WTC11 (cell line): Measurements from ENCODE around the gene LCLAT1. TPM values are rescaled to one million over a fixed set of nuclear protein-coding genes. Genes with fewer than 3 reads are reported as not detected.
"Not testable (repeated sequence)": the region's sequence is repeated elsewhere in the genome, so short reads cannot be mapped to it uniquely, and the experiment has no call there.

Experiments used
- ATAC-seq: fragments of 200-7000 bp; cut with Tn5 transposase; 2 replicates; pipeline ENCODE4 v1.10.0; 2021; ENCODE audit warnings: mild to moderate bottlenecking, moderate library complexity
- CTCF ChIA-PET: fragments of 300-600 bp; sonication (Branson Sonifier 250); formaldehyde crosslinking; loops from one replicate; lab custom pipeline; 2021; ENCODE audit warnings: antibody characterized with exemption; lab: Charles Lee
- POLR2A ChIA-PET: fragments of 350-600 bp; sonication (Branson Sonifier 250); formaldehyde crosslinking; loops from one replicate; lab custom pipeline; 2021; ENCODE audit warnings: antibody characterized with exemption; lab: Charles Lee
- DNase-seq: peaks from one replicate; pipeline ENCODE4 v3.0.0; 2021; ENCODE audit warnings: low spot score
- H3K27ac Mint-ChIP-seq: 2 replicates; pipeline ENCODE4 v1.8.0; 2021; ENCODE audit warnings: mixed read lengths
- H3K27me3 Mint-ChIP-seq: 2 replicates; pipeline ENCODE4 v1.8.0; 2021; ENCODE audit warnings: low read depth, mild to moderate bottlenecking, moderate library complexity, mixed read lengths
- H3K36me3 Mint-ChIP-seq: 2 replicates; pipeline ENCODE4 v1.8.0; 2021; ENCODE audit warnings: mixed read lengths
- H3K4me1 Mint-ChIP-seq: 2 replicates; pipeline ENCODE4 v1.8.0; 2022; ENCODE audit warnings: mixed read lengths
- H3K4me3 Mint-ChIP-seq: 2 replicates; pipeline ENCODE4 v1.8.0; 2021; ENCODE audit warnings: mild to moderate bottlenecking, moderate library complexity, mixed read lengths
- H3K9me3 Mint-ChIP-seq: 2 replicates; pipeline ENCODE4 v1.8.0; 2021; ENCODE audit warnings: mixed read lengths
- GRHL2 ChIP-seq: fragments of 250-450 bp; sonication (Bioruptor Pico); IDR thresholded peaks from 2 replicates; pipeline ENCODE4 v1.8.0; 2022; ENCODE audit warnings: mild to moderate bottlenecking, moderate library complexity; ENCODE audit not compliant: insufficient replicate concordance, severe bottlenecking
- HMGA2 ChIP-seq: fragments of 250-450 bp; sonication (Bioruptor Pico); IDR thresholded peaks from 2 replicates; pipeline ENCODE4 v1.4.0; 2021; ENCODE audit warnings: mild to moderate bottlenecking, moderate library complexity
- SMAD3 ChIP-seq: sonication (generic); formaldehyde crosslinking; IDR thresholded peaks from 2 replicates; pipeline ENCODE4 v1.8.0; 2022; ENCODE audit warnings: missing genetic modification reagents, mild to moderate bottlenecking, borderline replicate concordance
- SMAD4 ChIP-seq: sonication (generic); formaldehyde crosslinking; IDR thresholded peaks from 2 replicates; pipeline ENCODE4 v1.8.0; 2022; ENCODE audit warnings: mild to moderate bottlenecking, missing genetic modification reagents
- ZNF219 ChIP-seq: sonication (generic); formaldehyde crosslinking; IDR thresholded peaks from 2 replicates; pipeline ENCODE4 v1.8.0; 2023; ENCODE audit warnings: missing genetic modification reagents, mild to moderate bottlenecking, borderline replicate concordance
- ZNF232 ChIP-seq: sonication (generic); formaldehyde crosslinking; IDR thresholded peaks from 2 replicates; pipeline ENCODE4 v1.8.0; 2022; ENCODE audit warnings: mild to moderate bottlenecking, missing genetic modification reagents
- ZNF396 ChIP-seq: fragments of 250-450 bp; sonication (Bioruptor Pico); IDR thresholded peaks from 2 replicates; pipeline ENCODE4 v1.8.0; 2021; ENCODE audit warnings: mild to moderate bottlenecking, moderate library complexity, borderline replicate concordance
- ZNF671 ChIP-seq: fragments of 250-450 bp; sonication (Bioruptor Pico); IDR thresholded peaks from 2 replicates; pipeline ENCODE4 v1.8.0; 2021; ENCODE audit warnings: mild to moderate bottlenecking
- total RNA-seq: library from RNA; stranded (reverse); gene quantifications from 3 replicates; pipeline ENCODE4 v1.2.3, GENCODE V29; 2021
- TF ChIP-seq, protein P1 (sequence below): sonication (generic); formaldehyde crosslinking; IDR thresholded peaks from 2 replicates; pipeline ENCODE4 v1.8.1; 2023; ENCODE audit warnings: mild to moderate bottlenecking, missing genetic modification reagents, moderate library complexity
- TF ChIP-seq, protein P2 (sequence below): fragments of 250-450 bp; sonication (Bioruptor Pico); IDR thresholded peaks from 2 replicates; pipeline ENCODE4 v1.9.0; 2021; ENCODE audit warnings: mild to moderate bottlenecking
- TF ChIP-seq, protein P3 (sequence below): sonication (generic); formaldehyde crosslinking; IDR thresholded peaks from 2 replicates; pipeline ENCODE4 v1.8.0; 2022; ENCODE audit warnings: mild to moderate bottlenecking, missing genetic modification reagents
- TF ChIP-seq, protein P4 (sequence below): sonication (generic); formaldehyde crosslinking; IDR thresholded peaks from 2 replicates; pipeline ENCODE4 v1.8.0; 2022; ENCODE audit warnings: mild to moderate bottlenecking, missing genetic modification reagents
- TF ChIP-seq, protein P5 (sequence below): fragments of 250-450 bp; sonication (Bioruptor Pico); conservative IDR thresholded peaks from 2 replicates; pipeline ENCODE4 v1.9.0; 2021; ENCODE audit warnings: mild to moderate bottlenecking
- TF ChIP-seq, protein P6 (sequence below): sonication (generic); formaldehyde crosslinking; IDR thresholded peaks from 2 replicates; pipeline ENCODE4 v1.8.0; 2023; ENCODE audit warnings: missing genetic modification reagents, mild to moderate bottlenecking, borderline replicate concordance
- TF ChIP-seq, protein P7 (sequence below): sonication (generic); formaldehyde crosslinking; IDR thresholded peaks from 2 replicates; pipeline ENCODE4 v1.8.0; 2023; ENCODE audit warnings: missing genetic modification reagents
- TF ChIP-seq, protein P8 (sequence below): sonication (generic); formaldehyde crosslinking; IDR thresholded peaks from 2 replicates; pipeline ENCODE4 v1.8.1; 2022; ENCODE audit warnings: low read depth, mild to moderate bottlenecking, moderate library complexity, missing genetic modification reagents, borderline replicate concordance

LCLAT1 gene
- total RNA-seq, 1 experiment from 2014 or later, result 22.3 TPM

DNA sequence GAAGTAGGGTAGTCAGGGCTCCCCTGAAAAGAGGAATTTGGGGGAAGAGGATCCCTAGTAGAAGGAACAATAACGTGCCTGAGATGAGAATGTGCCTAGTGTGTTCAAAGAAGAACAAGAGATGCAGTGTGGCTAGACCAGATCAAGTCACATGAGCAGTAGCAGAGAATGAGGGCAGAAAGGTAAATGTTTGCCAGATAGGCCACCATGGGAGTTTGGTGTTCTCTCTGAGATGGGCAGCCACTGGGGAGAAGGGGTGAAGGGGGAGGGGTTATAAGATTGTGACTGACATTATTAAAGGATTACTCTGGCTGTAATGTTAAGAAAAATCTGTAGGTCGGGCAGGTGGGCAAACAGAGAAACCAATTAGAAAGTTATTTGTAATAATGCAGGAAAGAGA lies 166.0 kb downstream of the LCLAT1 start:
- peak overlapping the region; percentile 91 for H3K27ac Mint-ChIP-seq
- no peaks in the 10 kb centered on the region for H3K9me3 Mint-ChIP-seq
- ChIA-PET POLR2A (no interaction called here), CTCF (no interaction called here)
- TF ChIP-seq SMAD3, result no peak
- TF ChIP-seq, protein P1, sequence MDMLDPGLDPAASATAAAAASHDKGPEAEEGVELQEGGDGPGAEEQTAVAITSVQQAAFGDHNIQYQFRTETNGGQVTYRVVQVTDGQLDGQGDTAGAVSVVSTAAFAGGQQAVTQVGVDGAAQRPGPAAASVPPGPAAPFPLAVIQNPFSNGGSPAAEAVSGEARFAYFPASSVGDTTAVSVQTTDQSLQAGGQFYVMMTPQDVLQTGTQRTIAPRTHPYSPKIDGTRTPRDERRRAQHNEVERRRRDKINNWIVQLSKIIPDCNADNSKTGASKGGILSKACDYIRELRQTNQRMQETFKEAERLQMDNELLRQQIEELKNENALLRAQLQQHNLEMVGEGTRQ (CRISPR knock-in tag), result peak; percentile 45; the same call in 1 of the 2 replicates
- peaks cover 41% of the 10 kb centered on the region for H3K4me1 Mint-ChIP-seq
- H3K36me3 Mint-ChIP-seq, result no peaks in the 10 kb centered on the region
- ATAC-seq (peak; percentile 50), DNase-seq (no peak)
- no peaks in the 10 kb centered on the region; the same call in 1 of the 2 replicates for H3K27me3 Mint-ChIP-seq
- peak overlapping the region; percentile 3; the same call in 1 of the 2 replicates for H3K4me3 Mint-ChIP-seq

DNA sequence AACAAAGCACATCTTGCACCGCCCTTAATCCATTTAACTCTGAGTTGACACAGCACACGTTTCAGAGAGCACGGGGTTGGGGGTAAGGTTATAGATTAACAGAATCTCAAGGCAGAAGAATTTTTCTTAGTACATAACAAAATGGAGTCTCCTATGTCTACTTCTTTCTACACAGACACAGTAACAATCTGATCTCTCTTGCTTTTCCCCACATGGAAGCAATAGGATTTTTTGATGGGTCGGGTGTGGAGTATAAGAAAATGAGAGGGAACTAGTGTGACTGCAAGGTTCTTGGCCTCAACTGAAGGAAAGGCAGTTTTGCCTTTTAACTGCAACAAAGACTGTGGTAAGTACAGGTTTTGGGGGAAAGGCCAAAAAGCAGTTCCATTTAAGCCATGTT lies 167.2 kb downstream of the LCLAT1 start:
- DNase-seq, H3K36me3 Mint-ChIP-seq, H3K9me3 Mint-ChIP-seq, POLR2A ChIA-PET, H3K27me3 Mint-ChIP-seq, ATAC-seq, H3K4me3 Mint-ChIP-seq: not testable (repeated sequence)
- H3K4me1 Mint-ChIP-seq, result peaks cover 41% of the 10 kb centered on the region
- CTCF ChIA-PET, result interaction anchor here (1.5 kb wide), 1 partner anchor 210 kb away, joined by 3 read pairs; no protein-coding TSS in a partner anchor
- H3K27ac Mint-ChIP-seq, result peak overlapping the region; percentile 67

DNA sequence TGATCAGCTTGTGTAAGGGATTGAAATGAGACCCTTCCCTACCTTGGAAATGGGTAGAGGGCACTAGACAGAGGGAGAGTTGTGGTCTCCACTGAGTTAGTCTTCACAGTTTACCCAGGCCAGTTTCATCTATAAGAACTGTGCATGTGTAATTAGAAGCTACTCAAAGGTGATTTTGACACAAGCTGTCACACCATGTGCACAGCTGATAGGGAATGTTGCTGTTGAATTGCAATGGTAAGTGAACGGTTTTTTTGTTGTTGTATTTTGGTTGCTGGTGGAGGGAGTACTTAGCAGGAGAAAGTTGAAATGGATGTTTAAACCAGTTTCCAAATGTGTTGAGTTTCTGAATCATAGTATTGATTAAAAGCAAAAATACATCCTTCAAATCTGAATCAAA lies 168.9 kb downstream of the LCLAT1 start:
- H3K4me3 Mint-ChIP-seq, result no peak overlapping the region
- no peak overlapping the region; the same call in 1 of the 2 replicates for H3K27ac Mint-ChIP-seq
- POLR2A ChIA-PET, result no interaction called here
- H3K4me1 Mint-ChIP-seq, result peaks cover 39% of the 10 kb centered on the region
- TF ChIP-seq ZNF396 (CRISPR knock-in tag) (no peak), HMGA2 (CRISPR knock-in tag) (no peak), ZNF219 (CRISPR knock-in tag) (no peak), GRHL2 (CRISPR knock-in tag) (no peak), ZNF671 (CRISPR knock-in tag) (no peak), SMAD4 (no peak), SMAD3 (no peak), ZNF232 (CRISPR knock-in tag) (no peak)
- TF ChIP-seq, protein P2, sequence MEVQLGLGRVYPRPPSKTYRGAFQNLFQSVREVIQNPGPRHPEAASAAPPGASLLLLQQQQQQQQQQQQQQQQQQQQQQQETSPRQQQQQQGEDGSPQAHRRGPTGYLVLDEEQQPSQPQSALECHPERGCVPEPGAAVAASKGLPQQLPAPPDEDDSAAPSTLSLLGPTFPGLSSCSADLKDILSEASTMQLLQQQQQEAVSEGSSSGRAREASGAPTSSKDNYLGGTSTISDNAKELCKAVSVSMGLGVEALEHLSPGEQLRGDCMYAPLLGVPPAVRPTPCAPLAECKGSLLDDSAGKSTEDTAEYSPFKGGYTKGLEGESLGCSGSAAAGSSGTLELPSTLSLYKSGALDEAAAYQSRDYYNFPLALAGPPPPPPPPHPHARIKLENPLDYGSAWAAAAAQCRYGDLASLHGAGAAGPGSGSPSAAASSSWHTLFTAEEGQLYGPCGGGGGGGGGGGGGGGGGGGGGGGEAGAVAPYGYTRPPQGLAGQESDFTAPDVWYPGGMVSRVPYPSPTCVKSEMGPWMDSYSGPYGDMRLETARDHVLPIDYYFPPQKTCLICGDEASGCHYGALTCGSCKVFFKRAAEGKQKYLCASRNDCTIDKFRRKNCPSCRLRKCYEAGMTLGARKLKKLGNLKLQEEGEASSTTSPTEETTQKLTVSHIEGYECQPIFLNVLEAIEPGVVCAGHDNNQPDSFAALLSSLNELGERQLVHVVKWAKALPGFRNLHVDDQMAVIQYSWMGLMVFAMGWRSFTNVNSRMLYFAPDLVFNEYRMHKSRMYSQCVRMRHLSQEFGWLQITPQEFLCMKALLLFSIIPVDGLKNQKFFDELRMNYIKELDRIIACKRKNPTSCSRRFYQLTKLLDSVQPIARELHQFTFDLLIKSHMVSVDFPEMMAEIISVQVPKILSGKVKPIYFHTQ (CRISPR knock-in tag), result no peak
- TF ChIP-seq, protein P3, sequence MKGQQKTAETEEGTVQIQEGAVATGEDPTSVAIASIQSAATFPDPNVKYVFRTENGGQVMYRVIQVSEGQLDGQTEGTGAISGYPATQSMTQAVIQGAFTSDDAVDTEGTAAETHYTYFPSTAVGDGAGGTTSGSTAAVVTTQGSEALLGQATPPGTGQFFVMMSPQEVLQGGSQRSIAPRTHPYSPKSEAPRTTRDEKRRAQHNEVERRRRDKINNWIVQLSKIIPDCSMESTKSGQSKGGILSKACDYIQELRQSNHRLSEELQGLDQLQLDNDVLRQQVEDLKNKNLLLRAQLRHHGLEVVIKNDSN (CRISPR knock-in tag), result no peak
- TF ChIP-seq, protein P4, sequence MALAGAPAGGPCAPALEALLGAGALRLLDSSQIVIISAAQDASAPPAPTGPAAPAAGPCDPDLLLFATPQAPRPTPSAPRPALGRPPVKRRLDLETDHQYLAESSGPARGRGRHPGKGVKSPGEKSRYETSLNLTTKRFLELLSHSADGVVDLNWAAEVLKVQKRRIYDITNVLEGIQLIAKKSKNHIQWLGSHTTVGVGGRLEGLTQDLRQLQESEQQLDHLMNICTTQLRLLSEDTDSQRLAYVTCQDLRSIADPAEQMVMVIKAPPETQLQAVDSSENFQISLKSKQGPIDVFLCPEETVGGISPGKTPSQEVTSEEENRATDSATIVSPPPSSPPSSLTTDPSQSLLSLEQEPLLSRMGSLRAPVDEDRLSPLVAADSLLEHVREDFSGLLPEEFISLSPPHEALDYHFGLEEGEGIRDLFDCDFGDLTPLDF (CRISPR knock-in tag), result no peak
- TF ChIP-seq, protein P5, sequence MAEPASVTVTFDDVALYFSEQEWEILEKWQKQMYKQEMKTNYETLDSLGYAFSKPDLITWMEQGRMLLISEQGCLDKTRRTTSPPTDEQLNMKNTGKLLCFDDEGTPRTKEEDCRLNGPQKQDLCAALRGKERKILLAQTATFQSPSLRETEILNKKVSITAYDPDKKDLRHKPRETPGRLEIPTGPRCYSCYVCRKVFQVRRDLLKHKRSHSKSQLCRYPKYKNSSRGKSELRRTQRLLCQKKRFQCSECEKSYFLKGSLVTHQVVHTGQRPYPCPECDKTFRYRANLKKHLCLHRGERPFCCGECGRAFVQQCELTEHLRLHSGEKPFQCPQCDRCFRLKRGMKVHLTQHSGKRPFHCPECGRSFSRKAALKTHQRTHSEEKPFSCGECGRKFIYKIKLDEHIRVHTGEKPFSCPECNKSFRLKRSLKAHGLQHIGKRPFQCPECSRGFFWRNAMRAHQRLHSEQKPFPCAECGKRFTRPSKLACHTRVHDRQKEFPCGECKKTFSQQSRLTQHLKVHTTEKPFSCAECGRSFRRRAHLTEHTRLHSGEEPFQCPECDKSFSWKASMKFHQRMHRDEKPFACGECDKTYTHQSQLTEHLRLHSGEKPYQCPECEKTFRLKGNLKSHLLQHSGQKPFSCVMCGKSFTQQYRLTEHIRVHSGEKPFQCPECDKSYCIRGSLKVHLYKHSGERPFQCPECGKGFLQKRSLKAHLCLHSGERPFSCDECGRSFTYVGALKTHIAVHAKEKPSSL (CRISPR knock-in tag), result no peak
- TF ChIP-seq, protein P6, sequence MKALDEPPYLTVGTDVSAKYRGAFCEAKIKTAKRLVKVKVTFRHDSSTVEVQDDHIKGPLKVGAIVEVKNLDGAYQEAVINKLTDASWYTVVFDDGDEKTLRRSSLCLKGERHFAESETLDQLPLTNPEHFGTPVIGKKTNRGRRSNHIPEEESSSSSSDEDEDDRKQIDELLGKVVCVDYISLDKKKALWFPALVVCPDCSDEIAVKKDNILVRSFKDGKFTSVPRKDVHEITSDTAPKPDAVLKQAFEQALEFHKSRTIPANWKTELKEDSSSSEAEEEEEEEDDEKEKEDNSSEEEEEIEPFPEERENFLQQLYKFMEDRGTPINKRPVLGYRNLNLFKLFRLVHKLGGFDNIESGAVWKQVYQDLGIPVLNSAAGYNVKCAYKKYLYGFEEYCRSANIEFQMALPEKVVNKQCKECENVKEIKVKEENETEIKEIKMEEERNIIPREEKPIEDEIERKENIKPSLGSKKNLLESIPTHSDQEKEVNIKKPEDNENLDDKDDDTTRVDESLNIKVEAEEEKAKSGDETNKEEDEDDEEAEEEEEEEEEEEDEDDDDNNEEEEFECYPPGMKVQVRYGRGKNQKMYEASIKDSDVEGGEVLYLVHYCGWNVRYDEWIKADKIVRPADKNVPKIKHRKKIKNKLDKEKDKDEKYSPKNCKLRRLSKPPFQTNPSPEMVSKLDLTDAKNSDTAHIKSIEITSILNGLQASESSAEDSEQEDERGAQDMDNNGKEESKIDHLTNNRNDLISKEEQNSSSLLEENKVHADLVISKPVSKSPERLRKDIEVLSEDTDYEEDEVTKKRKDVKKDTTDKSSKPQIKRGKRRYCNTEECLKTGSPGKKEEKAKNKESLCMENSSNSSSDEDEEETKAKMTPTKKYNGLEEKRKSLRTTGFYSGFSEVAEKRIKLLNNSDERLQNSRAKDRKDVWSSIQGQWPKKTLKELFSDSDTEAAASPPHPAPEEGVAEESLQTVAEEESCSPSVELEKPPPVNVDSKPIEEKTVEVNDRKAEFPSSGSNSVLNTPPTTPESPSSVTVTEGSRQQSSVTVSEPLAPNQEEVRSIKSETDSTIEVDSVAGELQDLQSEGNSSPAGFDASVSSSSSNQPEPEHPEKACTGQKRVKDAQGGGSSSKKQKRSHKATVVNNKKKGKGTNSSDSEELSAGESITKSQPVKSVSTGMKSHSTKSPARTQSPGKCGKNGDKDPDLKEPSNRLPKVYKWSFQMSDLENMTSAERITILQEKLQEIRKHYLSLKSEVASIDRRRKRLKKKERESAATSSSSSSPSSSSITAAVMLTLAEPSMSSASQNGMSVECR (CRISPR knock-in tag), result no peak
- TF ChIP-seq, protein P7, sequence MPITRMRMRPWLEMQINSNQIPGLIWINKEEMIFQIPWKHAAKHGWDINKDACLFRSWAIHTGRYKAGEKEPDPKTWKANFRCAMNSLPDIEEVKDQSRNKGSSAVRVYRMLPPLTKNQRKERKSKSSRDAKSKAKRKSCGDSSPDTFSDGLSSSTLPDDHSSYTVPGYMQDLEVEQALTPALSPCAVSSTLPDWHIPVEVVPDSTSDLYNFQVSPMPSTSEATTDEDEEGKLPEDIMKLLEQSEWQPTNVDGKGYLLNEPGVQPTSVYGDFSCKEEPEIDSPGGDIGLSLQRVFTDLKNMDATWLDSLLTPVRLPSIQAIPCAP (CRISPR knock-in tag), result no peak
- TF ChIP-seq, protein P8, sequence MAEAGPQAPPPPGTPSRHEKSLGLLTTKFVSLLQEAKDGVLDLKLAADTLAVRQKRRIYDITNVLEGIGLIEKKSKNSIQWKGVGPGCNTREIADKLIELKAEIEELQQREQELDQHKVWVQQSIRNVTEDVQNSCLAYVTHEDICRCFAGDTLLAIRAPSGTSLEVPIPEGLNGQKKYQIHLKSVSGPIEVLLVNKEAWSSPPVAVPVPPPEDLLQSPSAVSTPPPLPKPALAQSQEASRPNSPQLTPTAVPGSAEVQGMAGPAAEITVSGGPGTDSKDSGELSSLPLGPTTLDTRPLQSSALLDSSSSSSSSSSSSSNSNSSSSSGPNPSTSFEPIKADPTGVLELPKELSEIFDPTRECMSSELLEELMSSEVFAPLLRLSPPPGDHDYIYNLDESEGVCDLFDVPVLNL (CRISPR knock-in tag), result no peak
- TF ChIP-seq, all 79 proteins: peak for 0
- Mint-ChIP-seq H3K27me3 (no peaks in the 10 kb centered on the region; the same call in 1 of the 2 replicates), H3K9me3 (no peaks in the 10 kb centered on the region), H3K36me3 (no peaks in the 10 kb centered on the region)
- peak; percentile 71 for ATAC-seq
- no peak for DNase-seq
- CTCF ChIA-PET, result interaction anchor here (0.6 to 1.9 kb wide), 11 partner anchors 12 to 451 kb away, joined by 3 to 6 read pairs (median 4); no protein-coding TSS in a partner anchor
